Measurements from ENCODE around the gene PIM1. TPM values are rescaled to one million over a fixed set of nuclear protein-coding genes. Genes with fewer than 3 reads are reported as not detected.

The PIM1 gene
- total RNA-seq, 6 experiments from 2014 or later = 3.6 to 6.3 (median 5.1) TPM

DNA sequence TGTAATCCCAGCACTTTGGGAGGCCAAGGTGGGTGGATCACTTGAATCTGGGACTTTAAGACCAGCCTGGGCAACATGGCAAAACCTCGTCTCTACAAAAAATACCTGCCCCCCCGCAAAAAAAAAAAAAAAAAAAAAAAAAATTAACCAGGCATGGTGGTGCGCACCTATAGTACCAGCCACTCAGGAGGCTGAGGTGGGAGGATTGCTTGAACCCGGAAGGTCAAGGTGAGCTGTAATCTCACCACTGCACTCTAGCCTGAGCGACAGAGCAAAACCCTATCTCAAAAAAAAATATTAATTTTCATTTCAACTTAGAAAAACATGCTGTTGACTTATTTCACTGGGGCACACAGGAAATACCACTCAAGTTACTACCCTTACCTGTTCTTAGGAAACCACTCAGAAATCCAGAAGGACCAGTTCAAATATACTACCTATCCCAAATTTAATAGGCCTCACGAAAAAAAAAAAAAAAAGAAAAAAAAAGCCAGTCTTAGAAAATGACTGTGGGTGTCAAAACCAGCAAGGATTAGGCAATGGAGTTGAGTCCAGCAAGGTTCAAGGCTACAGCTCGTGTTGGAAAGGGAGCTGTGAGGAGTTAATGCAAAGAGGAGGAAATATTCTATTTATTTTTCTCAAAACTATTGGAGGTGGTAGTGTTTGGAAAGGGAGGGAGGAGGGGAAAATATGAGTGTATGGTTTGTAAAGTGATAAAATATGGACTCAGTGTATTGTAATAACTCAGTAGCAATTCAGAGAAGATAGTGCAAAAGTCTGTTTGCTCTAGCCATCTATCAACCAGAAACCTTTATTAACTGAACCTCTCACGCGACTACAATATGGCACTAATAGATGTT lies 33.9 kb upstream of the PIM1 start:
- H3K4me1 Mint-ChIP-seq (ENCODE audit: low read depth) = peaks cover 62% of the 10 kb centered on the region
- no peak overlapping the region for H3K4me3 Mint-ChIP-seq
- TF ChIP-seq, protein P1, sequence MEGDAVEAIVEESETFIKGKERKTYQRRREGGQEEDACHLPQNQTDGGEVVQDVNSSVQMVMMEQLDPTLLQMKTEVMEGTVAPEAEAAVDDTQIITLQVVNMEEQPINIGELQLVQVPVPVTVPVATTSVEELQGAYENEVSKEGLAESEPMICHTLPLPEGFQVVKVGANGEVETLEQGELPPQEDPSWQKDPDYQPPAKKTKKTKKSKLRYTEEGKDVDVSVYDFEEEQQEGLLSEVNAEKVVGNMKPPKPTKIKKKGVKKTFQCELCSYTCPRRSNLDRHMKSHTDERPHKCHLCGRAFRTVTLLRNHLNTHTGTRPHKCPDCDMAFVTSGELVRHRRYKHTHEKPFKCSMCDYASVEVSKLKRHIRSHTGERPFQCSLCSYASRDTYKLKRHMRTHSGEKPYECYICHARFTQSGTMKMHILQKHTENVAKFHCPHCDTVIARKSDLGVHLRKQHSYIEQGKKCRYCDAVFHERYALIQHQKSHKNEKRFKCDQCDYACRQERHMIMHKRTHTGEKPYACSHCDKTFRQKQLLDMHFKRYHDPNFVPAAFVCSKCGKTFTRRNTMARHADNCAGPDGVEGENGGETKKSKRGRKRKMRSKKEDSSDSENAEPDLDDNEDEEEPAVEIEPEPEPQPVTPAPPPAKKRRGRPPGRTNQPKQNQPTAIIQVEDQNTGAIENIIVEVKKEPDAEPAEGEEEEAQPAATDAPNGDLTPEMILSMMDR (IDR thresholded peaks at IDR 0.05) = no peak
- peaks cover 1% of the 10 kb centered on the region for H3K27me3 Mint-ChIP-seq (ENCODE audit: insufficient read depth)
- no peak for DNase-seq
- 0 out of 2 replicates have a peak, but pooled peaks cover 4% of the 10 kb centered on the region for H3K36me3 Mint-ChIP-seq (ENCODE audit: low read depth)
- no peaks in the 10 kb centered on the region for H3K9me3 Mint-ChIP-seq
- peak overlapping the region; percentile 98 for H3K27ac Mint-ChIP-seq

DNA sequence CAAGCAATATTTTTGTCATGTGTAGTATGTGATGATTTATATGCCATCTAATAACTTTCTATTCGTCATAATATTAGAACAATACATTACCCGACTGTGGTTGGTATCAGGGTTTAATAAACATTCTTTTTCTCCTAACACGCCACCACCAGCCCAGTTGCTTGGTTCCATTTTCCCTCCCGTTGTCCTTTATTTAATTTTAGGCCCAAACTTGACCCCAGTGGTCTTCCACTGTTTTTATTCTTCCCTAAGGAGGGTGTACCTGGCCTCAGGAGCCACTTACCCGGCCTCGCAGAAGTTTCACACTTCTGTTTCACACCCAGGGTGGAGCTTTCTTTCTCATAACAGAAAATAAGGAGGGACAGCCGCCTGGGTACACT lies 33.1 kb upstream of the PIM1 start:
- H3K27ac Mint-ChIP-seq = peak overlapping the region; percentile 98
- H3K27me3 Mint-ChIP-seq (ENCODE audit: insufficient read depth) = peaks cover 1% of the 10 kb centered on the region
- no peak for DNase-seq
- H3K9me3 Mint-ChIP-seq = no peaks in the 10 kb centered on the region
- peak overlapping the region; percentile 74 for H3K4me3 Mint-ChIP-seq
- TF ChIP-seq, protein P1 (IDR thresholded peaks at IDR 0.05) = no peak
- 0 out of 2 replicates have a peak, but pooled peaks cover 4% of the 10 kb centered on the region for H3K36me3 Mint-ChIP-seq (ENCODE audit: low read depth)
- peaks cover 70% of the 10 kb centered on the region for H3K4me1 Mint-ChIP-seq (ENCODE audit: low read depth)

DNA sequence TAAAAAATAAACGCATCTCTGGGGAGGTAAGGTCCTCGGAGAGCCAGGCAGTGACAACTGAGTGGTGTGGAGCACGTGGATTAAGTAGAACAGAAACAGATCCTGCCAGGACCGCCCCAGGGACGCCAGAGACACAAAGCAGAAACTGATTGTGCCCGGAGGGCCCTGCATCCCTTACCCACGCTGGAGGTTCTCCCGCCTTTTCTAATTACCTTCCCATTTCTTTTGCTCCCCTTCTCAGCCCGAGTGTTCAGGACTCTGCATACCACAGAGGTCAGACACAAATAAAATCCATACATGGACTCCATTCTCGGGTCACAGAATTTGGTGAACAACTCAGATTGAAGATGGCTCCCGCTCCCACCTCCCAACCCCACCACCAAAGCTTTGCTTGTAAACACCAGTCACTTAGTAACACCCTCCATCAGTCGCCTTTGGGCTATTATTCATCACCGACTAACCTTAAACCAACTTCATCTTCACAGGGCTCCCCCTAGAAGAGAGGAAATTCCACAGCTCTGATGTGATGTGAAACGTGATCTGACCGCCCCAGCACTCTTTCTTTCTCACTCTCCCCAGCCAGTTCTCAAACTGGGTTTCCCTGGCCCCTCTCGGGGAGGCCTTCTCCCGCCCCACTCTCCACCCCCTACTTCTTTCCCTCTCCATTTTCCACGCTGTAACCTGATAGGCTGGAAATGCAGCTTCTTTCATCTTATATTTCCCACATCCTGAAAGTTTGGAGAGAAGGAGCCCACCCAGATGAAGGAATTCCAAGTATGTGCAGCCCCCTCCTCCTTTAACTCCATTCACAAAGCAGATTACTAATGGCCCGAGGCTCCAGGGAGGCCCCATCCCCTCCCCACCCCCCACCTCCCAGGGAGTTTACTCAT lies 32.5 kb upstream of the PIM1 start:
- TF ChIP-seq, protein P1 (IDR thresholded peaks at IDR 0.05) = no peak
- peaks cover 76% of the 10 kb centered on the region for H3K4me1 Mint-ChIP-seq (ENCODE audit: low read depth)
- H3K9me3 Mint-ChIP-seq = no peaks in the 10 kb centered on the region
- DNase-seq = peak; percentile 99
- H3K27me3 Mint-ChIP-seq (ENCODE audit: insufficient read depth) = peaks cover 1% of the 10 kb centered on the region
- peak overlapping the region; percentile 98 for H3K27ac Mint-ChIP-seq
- 0 out of 2 replicates have a peak, but pooled peaks cover 4% of the 10 kb centered on the region for H3K36me3 Mint-ChIP-seq (ENCODE audit: low read depth)
- H3K4me3 Mint-ChIP-seq = peak overlapping the region; percentile 74

DNA sequence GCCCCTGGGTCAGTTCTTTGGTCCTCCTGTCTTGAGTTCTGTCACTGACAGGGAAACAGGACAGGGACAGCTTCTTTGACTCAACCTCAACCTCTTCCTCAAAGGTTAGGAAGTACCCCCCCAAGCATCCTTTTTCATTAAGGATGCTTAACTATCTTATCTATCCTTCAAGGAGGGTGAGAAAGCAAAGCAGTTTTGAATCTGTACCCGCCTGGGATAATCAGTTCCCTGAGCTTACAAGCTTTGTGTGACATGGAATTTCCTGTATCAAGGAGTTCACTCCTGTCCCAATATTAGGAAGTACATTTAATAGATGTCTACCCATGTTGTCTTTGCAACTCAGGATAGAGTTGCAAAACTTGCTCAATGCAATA lies 31.1 kb upstream of the PIM1 start:
- Mint-ChIP-seq H3K27ac (peak overlapping the region; percentile 98), H3K36me3 (ENCODE audit: low read depth) (0 out of 2 replicates have a peak, but pooled peaks cover 4% of the 10 kb centered on the region), H3K9me3 (no peaks in the 10 kb centered on the region), H3K4me3 (no peak overlapping the region; the same call in 1 of the 2 replicates), H3K4me1 (ENCODE audit: low read depth) (peaks cover 78% of the 10 kb centered on the region), H3K27me3 (ENCODE audit: insufficient read depth) (peaks cover 1% of the 10 kb centered on the region)
- TF ChIP-seq, protein P1 (IDR thresholded peaks at IDR 0.05) = no peak
- no peak for DNase-seq

DNA sequence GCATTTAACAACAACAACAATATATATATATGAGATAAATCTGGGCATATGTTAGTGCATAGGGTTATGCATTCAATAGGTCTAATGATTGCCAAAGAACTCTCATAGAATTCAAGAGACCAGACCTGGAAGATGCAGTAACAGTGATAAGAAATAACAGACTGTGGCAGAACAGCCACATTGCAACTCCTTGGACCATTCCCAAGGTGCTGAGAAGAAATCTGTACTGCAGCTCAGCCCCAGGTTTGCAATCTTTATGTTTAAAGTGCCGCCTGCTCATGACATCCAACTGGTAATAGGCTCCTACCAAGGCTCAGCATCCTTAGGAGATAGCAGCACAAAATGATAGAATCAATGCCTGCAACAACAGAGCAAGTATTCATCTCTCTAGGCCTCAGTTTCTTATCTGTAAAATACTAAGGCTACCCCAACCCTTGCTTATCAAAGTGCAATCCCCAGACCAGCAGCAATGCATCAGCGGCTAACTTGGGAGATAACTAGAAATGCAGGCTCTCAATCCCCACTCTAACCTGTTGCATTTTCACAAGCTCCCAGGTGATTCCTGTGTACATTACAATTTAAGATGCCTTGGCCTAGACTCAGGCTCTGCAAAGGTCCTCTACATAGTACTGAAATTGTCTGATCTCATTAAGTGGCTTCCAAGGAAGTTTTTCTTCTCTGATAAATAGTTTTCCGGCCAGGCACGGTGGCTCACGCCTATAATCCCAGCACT lies 30.6 kb upstream of the PIM1 start:
- Mint-ChIP-seq H3K4me1 (ENCODE audit: low read depth) (peaks cover 78% of the 10 kb centered on the region), H3K36me3 (ENCODE audit: low read depth) (0 out of 2 replicates have a peak, but pooled peaks cover 4% of the 10 kb centered on the region), H3K27ac (peak overlapping the region; percentile 98; the same call in 1 of the 2 replicates), H3K27me3 (ENCODE audit: insufficient read depth) (peaks cover 1% of the 10 kb centered on the region), H3K9me3 (no peaks in the 10 kb centered on the region), H3K4me3 (no peak overlapping the region)
- TF ChIP-seq, protein P1 (IDR thresholded peaks at IDR 0.05) = no peak
- no peak for DNase-seq
